ENCODE data around the gene SMG6.

Gene SMG6

DNA sequence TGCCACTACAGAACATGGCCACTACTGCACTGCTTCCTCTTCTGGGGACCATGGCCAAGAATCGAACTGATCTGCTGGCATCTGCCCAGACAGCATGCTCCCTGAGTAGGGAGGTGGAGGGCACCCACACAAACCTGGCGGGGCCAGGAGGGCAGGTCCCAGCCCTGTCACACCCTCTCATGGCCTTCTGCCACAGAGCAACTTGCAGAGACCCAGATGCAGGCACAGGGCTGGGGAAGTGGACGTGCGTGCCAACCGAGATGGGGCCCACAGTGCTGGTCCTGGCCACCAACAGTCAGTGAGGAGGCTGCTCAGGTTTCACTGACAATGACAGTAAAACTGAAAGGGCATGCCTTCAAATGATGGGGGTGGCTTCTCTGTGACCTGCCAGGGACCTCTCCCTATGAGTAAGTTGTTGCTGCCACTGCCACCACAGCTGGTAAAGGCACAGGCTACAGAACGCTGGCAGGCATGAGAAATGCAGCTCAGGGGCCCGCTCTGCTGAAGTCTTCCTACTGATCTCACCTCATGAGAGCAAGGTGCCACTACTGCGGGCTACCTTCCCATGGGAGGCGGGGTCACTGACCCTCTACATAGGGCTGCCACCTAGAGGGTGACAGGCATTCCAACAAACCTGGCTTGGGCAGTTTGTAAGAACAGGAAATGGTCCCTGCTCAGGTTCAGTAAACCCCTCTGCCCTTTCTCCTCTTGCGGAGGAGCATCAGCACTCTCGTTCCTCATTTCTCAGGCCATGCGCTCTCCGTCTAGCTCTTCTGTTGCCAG lies 233.2 kb downstream of the SMG6 start:
- DNase-seq, result no peak

DNA sequence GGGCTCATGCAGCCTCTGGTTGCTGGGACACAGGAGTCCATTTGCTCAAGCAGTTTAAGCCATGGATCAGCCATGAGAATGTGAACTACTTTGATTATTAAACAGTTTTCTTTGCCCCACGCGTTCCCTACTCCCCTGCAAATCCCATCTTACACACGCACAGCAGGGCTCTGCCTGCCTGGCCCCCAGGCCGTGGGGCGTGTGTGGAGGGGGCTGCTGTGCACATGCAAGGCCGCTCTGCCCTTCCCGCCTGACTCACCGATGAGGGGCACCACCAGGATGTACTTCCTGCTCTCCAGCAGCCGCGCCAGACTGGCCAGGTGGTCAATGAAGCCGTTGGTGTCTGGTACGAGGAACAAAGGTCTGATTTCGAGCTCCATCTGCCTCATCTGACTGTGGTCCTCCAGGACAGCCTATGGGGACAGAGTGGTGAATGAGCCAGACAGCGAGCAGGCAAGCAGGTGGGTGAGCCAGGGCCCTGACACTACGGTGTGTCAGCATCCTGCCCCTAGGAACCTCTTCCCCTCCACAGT lies 235.0 kb downstream of the SMG6 start:
- DNase-seq, result no peak

DNA sequence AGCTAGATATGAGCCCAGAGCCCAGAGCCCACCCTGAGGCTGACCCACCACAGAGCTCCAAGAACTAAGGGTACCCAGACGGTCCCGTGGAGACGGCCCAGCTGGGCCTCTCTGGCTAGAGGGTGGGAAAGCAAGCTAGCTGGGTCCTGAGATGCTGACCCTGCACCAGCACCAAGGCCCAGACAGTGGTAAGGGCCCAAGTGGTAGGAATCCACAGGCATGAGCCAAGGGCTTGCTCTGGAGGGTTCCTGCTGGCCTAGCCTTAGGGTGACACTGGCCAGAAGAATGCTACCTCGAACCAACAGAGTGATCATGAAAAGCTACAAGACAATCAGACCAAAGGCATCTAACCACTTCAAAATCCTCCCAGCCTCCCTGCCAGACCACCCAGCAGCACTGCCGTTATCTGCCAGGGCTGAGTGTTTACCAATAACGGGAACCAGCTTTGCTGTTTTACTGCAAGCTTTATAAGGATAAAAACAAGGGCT lies 235.5 kb downstream of the SMG6 start:
- DNase-seq, result no peak

DNA sequence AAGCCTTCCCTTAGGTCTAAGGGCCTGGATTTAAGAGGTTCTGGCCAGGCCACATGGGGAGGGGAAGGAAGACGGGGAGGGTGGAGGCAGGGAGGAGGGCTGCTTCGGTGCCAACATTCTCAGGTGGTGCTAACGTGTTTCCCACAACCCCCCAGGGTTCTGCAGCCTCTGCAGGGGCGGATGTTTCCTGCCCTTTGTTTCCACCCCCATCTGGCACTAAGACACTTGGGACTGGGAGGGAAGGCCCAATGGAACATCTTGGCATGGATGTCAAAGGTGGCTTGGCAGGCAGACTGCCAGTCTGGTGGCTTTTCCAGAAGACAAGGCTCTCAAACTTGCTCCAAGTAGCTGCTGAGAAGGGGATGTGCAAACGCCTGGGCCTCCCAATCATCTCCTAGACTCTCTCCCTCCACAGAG lies 236.0 kb downstream of the SMG6 start:
- DNase-seq, result no peak

DNA sequence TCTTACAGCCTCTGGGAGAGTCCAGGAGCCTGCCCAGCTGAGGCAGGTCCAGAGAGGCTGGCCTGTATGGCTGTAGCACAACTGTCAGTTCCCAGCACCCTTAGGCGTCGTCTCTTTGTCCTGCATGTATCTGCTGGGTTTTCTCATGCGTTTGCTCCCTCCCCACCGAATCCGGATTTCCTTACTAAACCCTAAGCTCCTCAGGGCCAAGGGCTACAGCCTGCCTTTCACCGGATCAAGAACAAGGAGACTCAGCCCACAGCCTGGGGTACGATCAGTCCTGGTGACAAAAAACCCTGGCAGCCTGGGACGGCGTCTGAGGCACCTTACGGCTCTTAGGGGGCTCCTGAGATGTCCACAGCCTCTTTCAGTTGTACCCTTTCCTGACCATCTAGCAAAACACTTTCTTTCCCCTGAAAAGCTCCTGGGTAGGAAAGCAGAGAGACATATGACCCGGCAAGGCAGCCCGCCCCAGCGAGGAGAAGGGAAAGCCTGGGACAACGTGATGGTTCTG lies 236.5 kb downstream of the SMG6 start:
- DNase-seq, result no peak

DNA sequence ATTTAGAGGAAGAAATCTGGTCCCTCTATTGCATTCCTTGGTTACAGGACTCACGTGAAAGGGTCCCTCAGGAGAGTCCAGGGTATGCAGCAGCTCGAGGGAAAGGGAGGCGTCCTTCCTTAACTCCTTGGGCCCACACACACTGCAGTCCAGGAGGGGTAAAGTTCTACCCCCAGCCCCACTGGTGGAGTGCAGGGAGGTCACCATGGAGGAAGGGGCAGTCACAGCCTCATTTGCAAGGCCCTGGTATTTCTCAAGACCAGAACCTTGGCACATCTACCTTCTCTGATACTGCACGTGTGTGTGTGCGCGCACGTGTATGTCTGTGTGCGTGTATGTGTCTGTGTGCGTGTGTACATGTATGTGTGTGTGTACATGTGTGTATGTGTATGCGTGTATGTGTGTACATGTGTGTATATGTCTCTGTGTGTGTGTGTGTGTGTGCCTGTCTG lies 237.6 kb downstream of the SMG6 start:
- no peak for DNase-seq

DNA sequence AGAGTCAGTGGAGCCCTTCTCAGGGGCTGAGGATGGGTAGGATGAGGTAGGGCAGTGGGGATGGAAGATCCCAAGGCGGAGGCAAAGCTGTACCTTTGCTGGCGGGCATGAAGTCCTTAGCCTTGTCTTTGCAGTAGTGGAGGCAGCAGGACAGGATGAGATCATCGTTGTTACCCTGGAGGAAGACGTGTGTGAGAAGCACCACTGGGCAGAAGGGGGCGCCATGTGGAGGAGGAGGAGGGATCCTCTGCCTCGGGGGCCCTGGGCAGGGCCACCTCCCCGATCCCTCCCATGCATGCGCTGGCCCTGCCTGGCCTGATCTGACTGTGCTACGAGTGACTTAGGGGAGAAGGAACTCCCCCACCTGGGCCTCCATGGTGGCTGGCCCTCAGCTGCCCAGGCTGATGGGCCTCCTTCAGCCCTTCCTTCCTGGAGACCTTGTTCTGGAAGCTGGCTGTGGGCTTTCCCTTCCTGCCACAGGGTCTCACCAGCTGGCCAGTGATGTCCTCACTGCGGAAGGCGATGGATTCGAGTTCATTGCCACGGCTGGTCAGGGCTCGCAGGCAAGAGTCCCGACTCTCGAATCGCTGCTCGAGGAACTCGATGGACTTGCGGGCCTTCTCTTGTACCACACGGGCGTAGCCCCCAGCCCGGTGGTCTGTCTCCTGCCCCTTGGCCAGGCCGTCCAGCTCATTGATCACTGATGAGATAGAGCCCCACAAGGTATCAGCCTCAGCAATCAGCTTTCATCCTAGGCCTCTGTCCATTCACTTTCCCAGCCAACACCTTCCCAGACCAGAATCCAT lies 238.4 kb downstream of the SMG6 start:
- no peak for DNase-seq

DNA sequence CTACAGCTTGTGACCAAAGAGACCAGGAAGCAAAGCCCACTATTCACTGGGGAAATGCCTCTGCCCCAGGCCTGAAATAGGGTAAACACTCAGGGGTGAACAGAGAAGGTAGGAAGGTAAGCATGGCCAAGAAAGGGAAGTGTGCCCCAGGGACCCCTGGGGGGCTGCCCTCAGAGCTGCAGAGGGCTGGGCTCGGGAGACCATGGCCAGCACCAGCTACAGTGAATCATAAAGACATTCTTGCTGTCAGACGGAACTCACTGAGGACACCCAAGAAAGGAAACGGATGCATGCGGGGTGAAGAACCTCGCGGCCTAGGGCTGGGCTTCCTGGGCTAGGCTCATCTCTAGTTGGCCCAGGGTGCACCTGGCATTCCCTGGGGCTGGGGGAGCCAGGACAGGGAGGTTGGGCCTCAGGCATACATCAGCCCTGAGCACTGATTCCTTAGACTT lies 239.0 kb downstream of the SMG6 start:
- no peak for DNase-seq

DNA sequence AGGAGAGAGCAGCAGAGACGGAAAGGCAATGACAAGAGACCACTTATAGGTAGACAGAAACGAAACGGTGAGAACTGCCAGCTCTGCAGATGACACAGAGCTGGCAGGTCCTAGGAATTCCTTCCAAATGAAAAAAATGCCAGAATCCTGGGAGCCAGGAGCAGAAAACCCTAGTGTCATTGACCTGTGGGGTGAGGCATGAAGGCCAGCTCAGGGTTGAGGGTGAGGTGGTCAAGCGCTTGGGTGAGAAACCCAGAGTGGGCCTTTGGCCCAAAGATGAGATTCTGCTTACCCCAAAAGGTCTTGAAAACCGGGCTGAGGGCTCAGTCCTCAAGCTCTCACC lies 239.5 kb downstream of the SMG6 start:
- no peak for DNase-seq

DNA sequence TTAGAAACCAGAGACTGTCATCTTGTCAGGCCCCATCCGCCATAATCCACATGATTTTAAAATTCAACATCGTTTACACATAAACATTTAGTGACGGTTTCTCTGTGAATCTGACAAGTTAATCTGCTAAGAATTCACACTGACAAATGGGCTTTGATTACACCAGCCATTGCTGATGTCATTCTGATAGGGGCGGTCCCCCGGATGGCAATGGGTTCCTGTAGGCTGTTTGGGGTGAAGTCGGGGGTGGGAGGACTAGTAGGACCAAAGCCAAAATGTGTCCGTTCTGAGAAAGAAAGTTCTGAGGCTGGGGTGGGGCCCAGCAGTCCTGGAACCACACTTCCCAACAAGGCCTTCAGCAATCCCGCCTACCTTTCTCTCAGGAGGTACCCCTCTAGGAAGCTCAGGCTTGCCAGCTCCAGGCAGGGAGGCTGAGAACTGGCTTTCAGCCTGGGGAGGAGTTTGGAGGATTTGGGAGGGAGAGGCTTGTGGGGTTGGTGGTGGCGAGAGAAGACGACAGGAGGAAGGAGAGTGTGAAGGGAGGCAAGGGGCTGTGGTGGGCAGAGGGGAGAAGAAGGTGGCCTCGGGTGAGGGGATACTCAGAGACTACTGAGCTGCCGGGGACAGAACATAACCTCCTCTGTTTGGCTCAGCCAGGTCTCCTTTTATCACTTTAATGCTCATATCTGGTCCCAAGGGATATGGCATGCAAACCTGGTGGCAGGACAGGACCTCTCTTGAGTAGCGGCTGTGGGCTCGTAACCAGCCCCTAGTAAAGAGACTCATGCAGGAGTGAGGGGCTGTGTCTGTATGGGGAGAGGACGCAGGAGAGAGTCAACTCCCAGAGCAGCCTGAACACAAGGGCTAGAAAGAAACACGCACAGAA lies 240.1 kb downstream of the SMG6 start:
- no peak for DNase-seq

DNA sequence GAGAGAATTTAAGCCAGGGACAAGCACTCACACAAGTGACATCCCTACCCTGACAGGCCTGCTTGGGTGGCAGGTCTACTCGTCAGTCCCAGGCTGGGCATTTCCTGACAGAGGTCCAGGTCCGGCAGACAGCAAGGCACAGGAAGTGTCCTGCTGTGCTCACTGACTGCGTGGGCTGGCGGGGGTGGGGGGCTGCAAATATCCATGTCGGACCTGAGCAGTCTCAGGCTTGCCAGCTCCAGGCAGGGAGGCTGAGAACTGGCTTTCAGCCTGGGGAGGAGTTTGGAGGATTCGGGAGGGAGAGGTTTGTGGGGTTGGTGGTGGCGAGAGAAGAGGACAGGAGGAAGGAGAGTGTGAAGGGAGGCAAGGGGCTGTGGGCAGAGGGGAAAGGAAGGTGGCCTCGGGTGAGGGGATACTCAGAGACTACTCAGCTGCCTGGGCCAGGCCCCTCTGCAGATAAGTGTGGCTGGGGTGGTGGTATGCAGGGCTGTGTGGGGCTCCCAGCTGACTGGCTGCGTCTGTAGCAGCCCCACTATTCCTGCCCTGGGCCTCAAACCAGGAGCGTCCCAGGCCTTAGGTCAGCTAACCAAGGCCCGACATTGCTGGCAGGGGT lies 240.9 kb downstream of the SMG6 start:
- DNase-seq, result no peak

DNA sequence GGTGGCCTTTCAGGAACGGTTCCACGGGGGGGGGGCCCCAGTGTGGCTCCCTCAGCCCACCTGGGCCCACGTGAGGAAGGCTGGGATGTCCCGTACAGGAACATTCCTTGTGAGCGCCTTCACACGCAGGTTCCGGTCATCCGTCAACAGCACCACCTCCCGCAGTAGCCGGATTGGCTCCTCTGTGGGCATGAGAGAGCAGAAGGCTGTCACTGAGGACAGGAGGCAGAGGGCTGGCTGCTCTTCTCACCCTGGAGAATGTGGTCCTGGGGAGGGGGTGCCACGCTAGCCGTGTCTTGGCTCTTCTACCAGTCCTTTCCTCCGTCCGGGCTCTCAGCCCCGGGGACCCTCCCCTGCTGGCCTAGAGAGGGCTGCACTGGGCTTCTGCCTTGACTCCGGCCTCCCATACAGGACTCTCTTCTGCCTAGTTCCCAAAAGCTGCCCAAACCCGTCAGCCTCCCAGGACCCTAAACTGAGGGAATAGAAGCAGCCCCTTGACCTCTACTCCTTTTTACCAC lies 242.1 kb downstream of the SMG6 start:
- no peak for DNase-seq

DNA sequence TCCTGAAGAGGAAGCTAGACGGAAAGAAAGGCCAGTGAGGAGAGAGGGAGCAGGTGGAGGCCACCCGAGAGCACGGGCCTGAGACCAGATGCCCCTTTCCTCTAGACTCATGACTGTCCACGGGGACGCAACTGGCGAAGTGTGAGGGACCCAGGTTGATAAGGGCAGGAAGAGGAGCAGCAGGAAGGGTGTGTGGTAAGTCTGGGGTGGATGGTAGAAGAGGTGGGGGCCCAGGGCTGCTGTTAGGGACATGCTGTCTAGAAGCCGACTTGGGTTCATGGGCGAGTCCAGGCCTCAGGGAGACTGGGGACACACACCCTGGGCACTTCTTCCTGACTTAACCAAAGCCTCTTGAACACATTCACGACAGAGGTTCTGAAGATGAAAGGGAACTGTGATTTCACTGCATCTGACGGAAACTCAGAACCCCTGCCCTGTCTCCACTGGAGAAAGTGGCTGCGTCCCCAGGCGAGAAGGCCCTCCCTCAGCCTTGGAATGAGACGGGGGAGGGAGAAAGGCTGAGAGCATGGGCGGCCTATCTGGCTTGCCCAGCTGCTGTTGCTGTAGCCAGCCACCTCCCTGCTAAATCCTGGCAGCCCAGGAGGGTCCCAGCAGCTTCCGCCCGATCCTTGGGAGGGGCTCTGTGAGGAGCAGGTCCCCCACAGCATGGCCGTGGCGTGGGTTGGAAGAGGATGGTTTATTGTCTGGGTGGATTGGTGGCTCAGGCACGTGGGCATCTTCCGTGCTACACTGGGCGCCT lies 242.7 kb downstream of the SMG6 start:
- DNase-seq, result no peak

DNA sequence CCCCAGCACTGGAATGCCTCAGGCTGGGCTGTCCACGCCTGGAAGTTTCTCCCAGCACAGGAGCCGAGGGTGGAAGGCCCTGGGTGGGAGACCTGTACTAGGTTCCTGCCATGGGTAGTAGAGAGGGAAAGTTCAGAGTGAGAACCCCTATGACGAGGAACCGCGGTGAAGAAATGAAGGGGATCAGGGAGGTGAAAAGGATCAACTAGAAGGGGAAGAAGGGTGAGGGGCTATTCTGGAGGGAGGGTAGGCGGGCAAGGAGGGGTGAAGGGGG lies 243.3 kb downstream of the SMG6 start:
- DNase-seq, result no peak

DNA sequence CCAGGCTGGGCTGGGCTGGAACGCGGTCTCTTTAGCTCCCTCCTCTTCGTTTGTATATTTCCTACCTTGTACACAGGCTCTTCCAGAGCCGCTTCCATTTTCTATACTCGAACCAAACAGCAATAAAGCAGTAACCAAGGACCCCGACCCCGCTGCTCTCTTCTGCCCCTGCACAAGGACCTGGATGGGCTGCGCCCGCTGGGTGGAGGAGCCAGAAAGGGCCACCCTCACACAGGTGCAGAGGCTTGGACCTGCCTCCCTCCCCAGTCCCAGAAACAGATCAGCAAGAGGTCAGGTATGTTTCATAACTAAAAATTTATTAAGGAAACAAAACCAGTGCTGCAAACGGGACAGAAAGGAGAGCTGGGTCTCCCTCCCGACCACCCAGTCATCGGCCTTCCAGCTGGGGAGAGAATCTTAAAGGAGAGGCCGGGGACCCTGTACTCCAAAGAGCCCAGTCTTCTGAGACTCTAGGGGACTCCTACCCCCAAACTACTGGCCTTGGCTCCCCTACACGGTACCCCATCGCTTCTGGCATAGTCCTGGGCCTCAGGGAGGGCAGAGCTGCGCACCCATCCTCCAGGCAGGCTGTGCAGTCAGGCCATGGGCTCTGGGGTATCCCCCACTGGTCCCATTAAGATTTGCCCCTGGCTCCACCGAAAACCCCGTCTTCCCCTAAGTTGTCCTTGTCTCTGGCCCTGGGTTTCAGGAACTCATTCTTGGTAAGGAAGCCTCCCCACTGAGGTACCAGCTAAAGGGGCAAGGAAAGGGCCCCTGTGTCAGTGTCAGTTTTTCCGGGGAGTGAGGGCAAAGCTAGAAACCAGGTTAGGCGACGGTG lies 243.8 kb downstream of the SMG6 start:
- no peak for DNase-seq

DNA sequence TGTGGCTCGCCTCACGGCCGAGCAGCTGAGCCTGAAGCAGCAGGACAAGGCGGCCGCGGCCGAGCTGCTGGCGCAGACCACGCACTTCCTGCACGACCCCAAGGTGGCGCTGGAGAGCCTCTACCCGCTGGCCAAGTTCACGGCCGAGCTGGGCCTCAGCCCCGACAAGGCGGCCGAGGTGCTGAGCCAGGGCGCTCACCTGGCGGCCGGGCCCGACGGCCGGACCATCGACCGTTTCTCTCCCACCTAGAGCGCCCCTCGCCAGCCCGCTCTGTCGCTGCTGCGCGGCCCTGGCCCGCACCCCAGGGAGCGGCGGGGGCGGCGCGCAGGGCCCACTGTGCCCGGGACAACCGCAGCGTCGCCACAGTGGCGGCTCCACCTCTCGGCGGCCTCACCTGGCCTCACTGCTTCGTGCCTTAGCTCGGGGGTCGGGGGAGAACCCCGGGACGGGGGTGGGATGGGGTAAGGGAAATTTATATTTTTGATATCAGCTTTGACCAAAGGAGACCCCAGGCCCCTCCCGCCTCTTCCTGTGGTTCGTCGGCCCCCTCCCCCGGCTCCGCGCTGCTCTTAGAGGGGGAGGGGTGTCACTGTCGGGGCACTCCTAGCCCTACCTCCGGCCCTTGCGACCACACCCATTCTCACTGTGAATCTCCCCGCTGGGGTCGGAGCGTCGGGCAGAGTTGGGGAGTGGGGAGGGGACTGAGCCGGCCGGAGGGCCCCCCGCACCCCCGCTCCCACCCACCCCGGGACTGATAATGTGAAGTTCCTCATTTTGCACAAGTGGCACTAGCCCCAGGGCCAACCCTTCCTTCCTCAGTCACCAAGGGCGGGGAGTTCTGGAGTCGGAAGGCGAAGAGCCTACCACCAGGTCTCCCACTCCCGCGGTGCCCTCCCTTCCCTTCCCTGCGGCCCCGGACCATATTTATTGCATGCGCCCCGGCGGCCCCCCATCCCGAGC lies 244.7 kb downstream of the SMG6 start:
- no peak for DNase-seq

DNA sequence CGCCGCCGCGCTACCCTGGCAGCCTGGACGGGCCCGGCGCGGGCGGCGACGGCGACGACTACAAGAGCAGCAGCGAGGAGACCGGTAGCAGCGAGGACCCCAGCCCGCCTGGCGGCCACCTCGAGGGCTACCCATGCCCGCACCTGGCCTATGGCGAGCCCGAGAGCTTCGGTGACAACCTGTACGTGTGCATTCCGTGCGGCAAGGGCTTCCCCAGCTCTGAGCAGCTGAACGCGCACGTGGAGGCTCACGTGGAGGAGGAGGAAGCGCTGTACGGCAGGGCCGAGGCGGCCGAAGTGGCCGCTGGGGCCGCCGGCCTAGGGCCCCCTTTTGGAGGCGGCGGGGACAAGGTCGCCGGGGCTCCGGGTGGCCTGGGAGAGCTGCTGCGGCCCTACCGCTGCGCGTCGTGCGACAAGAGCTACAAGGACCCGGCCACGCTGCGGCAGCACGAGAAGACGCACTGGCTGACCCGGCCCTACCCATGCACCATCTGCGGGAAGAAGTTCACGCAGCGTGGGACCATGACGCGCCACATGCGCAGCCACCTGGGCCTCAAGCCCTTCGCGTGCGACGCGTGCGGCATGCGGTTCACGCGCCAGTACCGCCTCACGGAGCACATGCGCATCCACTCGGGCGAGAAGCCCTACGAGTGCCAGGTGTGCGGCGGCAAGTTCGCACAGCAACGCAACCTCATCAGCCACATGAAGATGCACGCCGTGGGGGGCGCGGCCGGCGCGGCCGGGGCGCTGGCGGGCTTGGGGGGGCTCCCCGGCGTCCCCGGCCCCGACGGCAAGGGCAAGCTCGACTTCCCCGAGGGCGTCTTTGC lies 245.6 kb downstream of the SMG6 start:
- no peak for DNase-seq

DNA sequence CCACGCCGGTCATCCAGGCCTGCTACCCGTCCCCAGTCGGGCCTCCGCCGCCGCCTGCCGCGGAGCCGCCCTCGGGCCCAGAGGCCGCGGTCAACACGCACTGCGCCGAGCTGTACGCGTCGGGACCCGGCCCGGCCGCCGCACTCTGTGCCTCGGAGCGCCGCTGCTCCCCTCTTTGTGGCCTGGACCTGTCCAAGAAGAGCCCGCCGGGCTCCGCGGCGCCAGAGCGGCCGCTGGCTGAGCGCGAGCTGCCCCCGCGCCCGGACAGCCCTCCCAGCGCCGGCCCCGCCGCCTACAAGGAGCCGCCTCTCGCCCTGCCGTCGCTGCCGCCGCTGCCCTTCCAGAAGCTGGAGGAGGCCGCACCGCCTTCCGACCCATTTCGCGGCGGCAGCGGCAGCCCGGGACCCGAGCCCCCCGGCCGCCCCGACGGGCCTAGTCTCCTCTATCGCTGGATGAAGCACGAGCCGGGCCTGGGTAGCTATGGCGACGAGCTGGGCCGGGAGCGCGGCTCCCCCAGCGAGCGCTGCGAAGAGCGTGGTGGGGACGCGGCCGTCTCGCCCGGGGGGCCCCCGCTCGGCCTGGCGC lies 246.3 kb downstream of the SMG6 start:
- no peak for DNase-seq
